Type B pancreatic cell (in vitro differentiated cells): ENCODE data around the gene RNF14. TPM values are rescaled to one million over a fixed set of nuclear protein-coding genes. Genes with fewer than 3 reads are reported as not detected.
"Not testable (repeated sequence)": the region's sequence is repeated elsewhere in the genome, so short reads cannot be mapped to it uniquely, and the experiment has no call there.

Experiments used
- DNase-seq: peaks from one replicate; pipeline ENCODE4 v3.0.0; 2021; ENCODE audit warnings: mixed read lengths; ENCODE audit not compliant: unreplicated experiment; ENCODE audit errors: extremely low spot score
- H3K27ac Mint-ChIP-seq: 2 replicates; pipeline ENCODE4 v1.8.0; 2021; ENCODE audit warnings: mild to moderate bottlenecking, mixed read lengths
- H3K27me3 Mint-ChIP-seq: 2 replicates; pipeline ENCODE4 v1.8.0; 2021; ENCODE audit warnings: mixed read lengths
- H3K36me3 Mint-ChIP-seq: 2 replicates; pipeline ENCODE4 v1.8.0; 2021; ENCODE audit warnings: mixed read lengths
- H3K4me1 Mint-ChIP-seq: one replicate; pipeline ENCODE4 v1.8.0; 2021; ENCODE audit warnings: mixed read lengths; ENCODE audit not compliant: unreplicated experiment
- H3K4me3 Mint-ChIP-seq: 2 replicates; pipeline ENCODE4 v1.8.0; 2021; ENCODE audit warnings: mild to moderate bottlenecking, mixed read lengths
- H3K9me3 Mint-ChIP-seq: 2 replicates; pipeline ENCODE4 v1.8.0; 2021; ENCODE audit warnings: mixed read lengths
- CTCF ChIP-seq: fragments of 200-600 bp; sonication (generic); conservative IDR thresholded peaks from 2 replicates; pipeline ENCODE4 v1.5.0; 2021; ENCODE audit warnings: antibody characterized with exemption, mild to moderate bottlenecking
- long read RNA-seq: library from polyadenylated mRNA; unstranded; transcript quantifications from one replicate; pipeline ENCODE4 v2.0.0, GENCODE V29; 2020
- total RNA-seq: library from RNA; stranded (reverse); gene quantifications from 2 replicates; pipeline ENCODE4 v1.2.1, GENCODE V29; 2021; ENCODE audit warnings: low replicate concordance

Gene RNF14
- 39.8 and 59.2 TPM in 2 replicates for total RNA-seq
- long read RNA-seq, full-length matches to known transcripts = 180 of 276 reads
- long read RNA-seq, partial matches to known transcripts = 38 of 276 reads
- long read RNA-seq, other reads (novel, unspliced or antisense) = 58 of 276 reads

GRCh38 chr5:141968914-141969608 is at the start of gene RNF14:
RNF14 (plus strand) TSS chr5:141969105; CDS start chr5:141973589, 4,484 bp downstream.
- Mint-ChIP-seq H3K9me3 (no peaks in the 10 kb centered on the region), H3K4me1 (peaks cover 13% of the 10 kb centered on the region), H3K27me3 (no peaks in the 10 kb centered on the region), H3K27ac (peak within 1 kb of the TSS; percentile 97), H3K36me3 (peaks cover 9% of the 10 kb centered on the region), H3K4me3 (peak within 1 kb of the TSS; percentile 98)
- TF ChIP-seq CTCF = peak; percentile 98
- peak; percentile 95 for DNase-seq

GRCh38 chr5:141919218-141920119 is 49.4 kb upstream of the RNF14 start:
- Mint-ChIP-seq H3K9me3 (peaks cover 5% of the 10 kb centered on the region), H3K27me3 (peaks cover 38% of the 10 kb centered on the region), H3K4me1 (peaks cover 9% of the 10 kb centered on the region), H3K4me3 (no peak overlapping the region), H3K27ac (no peak overlapping the region), H3K36me3 (peaks cover 5% of the 10 kb centered on the region)
- no peak for DNase-seq
- no peak for TF ChIP-seq CTCF

- TF ChIP-seq CTCF = no peak
- Mint-ChIP-seq H3K27me3 (peaks cover 25% of the 10 kb centered on the region), H3K27ac (peak overlapping the region; percentile 3), H3K36me3 (peaks cover 8% of the 10 kb centered on the region), H3K9me3 (peaks cover 5% of the 10 kb centered on the region), H3K4me3 (no peak overlapping the region), H3K4me1 (peaks cover 9% of the 10 kb centered on the region)
- no peak for DNase-seq
Measured at GRCh38 chr5:141920771-141921170, 48.1 kb upstream of the RNF14 start.

- not testable (repeated sequence) for H3K4me1 Mint-ChIP-seq, H3K9me3 Mint-ChIP-seq, DNase-seq, H3K27me3 Mint-ChIP-seq
- Mint-ChIP-seq H3K36me3 (peaks cover 12% of the 10 kb centered on the region), H3K27ac (peak overlapping the region; percentile 88), H3K4me3 (peak overlapping the region; percentile 93)
Measured at GRCh38 chr5:141922827-141923447, 46.0 kb upstream of the RNF14 start.

GRCh38 chr5:141923448-141924313 is 45.2 kb upstream of the RNF14 start, which contains the start of gene DELE1:
DELE1 (plus strand) TSS chr5:141923871; CDS start chr5:141923942, 71 bp downstream.
- TF ChIP-seq CTCF = no peak
- peaks cover 17% of the 10 kb centered on the region for H3K36me3 Mint-ChIP-seq
- H3K27me3 Mint-ChIP-seq = no peaks in the 10 kb centered on the region
- H3K4me3 Mint-ChIP-seq = peak within 1 kb of the TSS; percentile 93
- peaks cover 9% of the 10 kb centered on the region for H3K4me1 Mint-ChIP-seq
- DNase-seq = peak; percentile 92
- peak within 1 kb of the TSS; percentile 88 for H3K27ac Mint-ChIP-seq
- H3K9me3 Mint-ChIP-seq = peaks cover 5% of the 10 kb centered on the region
